Astrocyte (in vitro differentiated cells and primary cell): ENCODE measurements around the gene TTC27.

Experiments
- CTCF ChIP-seq: IDR thresholded peaks from 2 replicates; pipeline ENCODE4 v1.5.1; 2011; ENCODE audit warnings: low read depth, mild to moderate bottlenecking, inconsistent platforms, low read length, moderate library complexity; ENCODE audit not compliant: insufficient read depth
- EZH2 ChIP-seq: IDR thresholded peaks from 2 replicates; pipeline ENCODE4 v1.6.1; 2012; ENCODE audit warnings: mild to moderate bottlenecking, low read length, inconsistent platforms; ENCODE audit not compliant: insufficient read depth

GRCh38 chr2:32711219-32711618 lies 83.4 kb downstream of the TTC27 start:
- TF ChIP-seq CTCF (no peak), EZH2 (no peak)
